ENCODE results near the gene SYPL1.

The SYPL1 gene

GRCh38 chr7:106047818-106048705 is 64.0 kb downstream of the SYPL1 start:
- H3K27ac ChIP-seq (ENCODE audit: extremely low read depth, low read depth, low read length): no peak overlapping the region
- no peaks in the 10 kb centered on the region for H3K9me3 ChIP-seq (ENCODE audit: control insufficient read depth, insufficient read depth, low read depth, low read length)
- TF ChIP-seq, protein P1, sequence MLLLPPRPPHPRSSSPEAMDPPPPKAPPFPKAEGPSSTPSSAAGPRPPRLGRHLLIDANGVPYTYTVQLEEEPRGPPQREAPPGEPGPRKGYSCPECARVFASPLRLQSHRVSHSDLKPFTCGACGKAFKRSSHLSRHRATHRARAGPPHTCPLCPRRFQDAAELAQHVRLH (tag by site-specific recombination; IDR thresholded peaks at IDR 0.05): no peak
- TF ChIP-seq PRDM2 (tag by site-specific recombination; IDR thresholded peaks at IDR 0.05; ENCODE audit: borderline replicate concordance) (no peak), ZNF660 (tag by site-specific recombination; IDR thresholded peaks at IDR 0.05) (peak; percentile 40; the same call in 1 of the 2 replicates), ZIC2 (tag by site-specific recombination; IDR thresholded peaks at IDR 0.05) (peak; percentile 96)
- H3K4me1 ChIP-seq (ENCODE audit: control insufficient read depth, insufficient read depth, low read length): peaks cover 3% of the 10 kb centered on the region; the same call in 1 of the 2 replicates
- ChIA-PET CTCF (interaction anchor here (0.6 to 1.5 kb wide), 5 partner anchors 8 to 408 kb away, joined by 3 to 9 read pairs (median 4); no protein-coding TSS in a partner anchor), POLR2A (interaction anchor here (0.6 kb wide), 1 partner anchor 109 kb away, joined by 3 read pairs; no protein-coding TSS in a partner anchor)
- H3K4me3 ChIP-seq (ENCODE audit: low read depth, low read length): no peak overlapping the region
- no peaks in the 10 kb centered on the region for H3K36me3 ChIP-seq (ENCODE audit: control insufficient read depth in 2 of 2, insufficient read depth in 1 of 2, low read length in 2 of 2)

- Histone ChIP-seq H3K36me3 (ENCODE audit: control insufficient read depth in 2 of 2, insufficient read depth in 1 of 2, low read length in 2 of 2) (no peaks in the 10 kb centered on the region), H3K9me3 (ENCODE audit: control insufficient read depth, insufficient read depth, low read depth, low read length) (no peaks in the 10 kb centered on the region), H3K4me3 (ENCODE audit: low read depth, low read length) (no peak overlapping the region), H3K4me1 (ENCODE audit: control insufficient read depth, insufficient read depth, low read length) (peaks cover 5% of the 10 kb centered on the region; the same call in 1 of the 2 replicates), H3K27ac (ENCODE audit: extremely low read depth, low read depth, low read length) (no peak overlapping the region)
- ChIA-PET CTCF (interaction anchor here (0.5 to 1.7 kb wide), 11 partner anchors 9 to 515 kb away, joined by 3 to 9 read pairs (median 4); partner anchors contain the start of gene RINT1), POLR2A (no interaction called here)
- TF ChIP-seq REST (tag by site-specific recombination; IDR thresholded peaks at IDR 0.05) (no peak), PRDM1 (tag by site-specific recombination; IDR thresholded peaks at IDR 0.05) (no peak), SCRT1 (tag by site-specific recombination; IDR thresholded peaks at IDR 0.05; ENCODE audit: borderline replicate concordance) (no peak), ZBTB48 (tag by site-specific recombination; IDR thresholded peaks at IDR 0.05) (no peak)
Measured at GRCh38 chr7:106047184-106047583, 64.9 kb downstream of the SYPL1 start.

DNA sequence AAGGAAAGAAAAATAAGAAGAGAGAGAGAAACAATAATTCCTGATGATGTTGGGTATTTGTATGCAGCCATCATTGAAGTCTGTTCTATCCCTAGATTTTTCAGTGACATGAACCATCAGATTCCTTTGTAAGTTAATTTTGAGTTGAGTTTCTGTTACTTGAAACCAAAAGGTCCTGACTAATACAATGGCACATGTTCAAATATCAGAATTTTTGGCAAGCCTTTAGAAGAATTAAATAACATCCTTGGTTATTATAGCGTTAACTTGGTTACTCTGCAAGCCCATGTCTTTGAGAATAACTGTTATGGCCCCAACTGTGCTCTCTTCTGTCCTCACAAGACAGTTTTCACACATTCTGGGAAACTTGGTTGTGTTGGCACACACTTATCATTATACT is 66.5 kb downstream of the SYPL1 start:
- ChIA-PET POLR2A (no interaction called here), CTCF (interaction anchor here (0.6 to 5.6 kb wide), 5 partner anchors 111 to 514 kb away, joined by 3 to 63 read pairs (median 4); partner anchors contain the start of gene RINT1)
- Histone ChIP-seq H3K36me3 (ENCODE audit: control insufficient read depth in 2 of 2, insufficient read depth in 1 of 2, low read length in 2 of 2) (no peaks in the 10 kb centered on the region), H3K4me3 (ENCODE audit: low read depth, low read length) (no peak overlapping the region), H3K4me1 (ENCODE audit: control insufficient read depth, insufficient read depth, low read length) (peaks cover 5% of the 10 kb centered on the region; the same call in 1 of the 2 replicates), H3K27ac (ENCODE audit: extremely low read depth, low read depth, low read length) (no peak overlapping the region), H3K9me3 (ENCODE audit: control insufficient read depth, insufficient read depth, low read depth, low read length) (no peaks in the 10 kb centered on the region)
- no peak for TF ChIP-seq PRDM10 (tag by site-specific recombination; IDR thresholded peaks at IDR 0.05)
- no peak for TF ChIP-seq ZNF629 (tag by site-specific recombination; IDR thresholded peaks at IDR 0.05)
- no peak for TF ChIP-seq KLF10 (tag by site-specific recombination; IDR thresholded peaks at IDR 0.05)
- TF ChIP-seq OVOL3 (tag by site-specific recombination; IDR thresholded peaks at IDR 0.05): no peak

Measured in HEK293 (cell line).